GM18870 (cell line): Measurements from ENCODE around the gene ARHGAP25.

Source experiments
- ATAC-seq: cut with Tn5 transposase; IDR thresholded peaks from one replicate; pipeline ENCODE4 v1.9.1; 2021; ENCODE audit warnings: moderate library complexity; ENCODE audit not compliant: unreplicated experiment

ARHGAP25 gene

GRCh38 chr2:68716604-68717304, 17.9 kb upstream of the ARHGAP25 start:
- ATAC-seq, result no peak

- ATAC-seq, result peak; percentile 37
Measured at GRCh38 chr2:68717305-68717661, 17.3 kb upstream of the ARHGAP25 start.

DNA sequence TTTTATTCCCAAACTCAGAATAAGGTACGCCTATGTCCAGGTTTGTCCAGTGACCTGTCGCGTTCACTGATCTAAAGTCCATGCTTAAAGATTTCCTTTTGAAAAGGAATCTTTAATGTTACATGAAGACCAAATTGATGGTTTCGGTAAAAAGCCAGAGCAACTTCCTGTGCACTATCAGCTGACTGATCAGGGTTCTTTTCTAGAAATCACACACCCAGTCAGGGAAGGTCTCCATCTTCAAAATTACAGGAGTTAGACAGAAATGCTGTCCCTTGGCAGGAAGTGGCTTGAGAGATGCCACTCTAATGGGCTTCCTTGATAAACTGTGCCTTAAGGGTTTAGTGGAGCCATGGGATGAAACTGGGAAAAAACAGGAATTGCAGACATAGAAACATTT, 14.7 kb upstream of the ARHGAP25 start:
- ATAC-seq, result no peak

- no peak for ATAC-seq
Measured at GRCh38 chr2:68720665-68721064, 13.9 kb upstream of the ARHGAP25 start.

GRCh38 chr2:68721482-68722101, 13.0 kb upstream of the ARHGAP25 start:
- peak; percentile 58 for ATAC-seq

DNA sequence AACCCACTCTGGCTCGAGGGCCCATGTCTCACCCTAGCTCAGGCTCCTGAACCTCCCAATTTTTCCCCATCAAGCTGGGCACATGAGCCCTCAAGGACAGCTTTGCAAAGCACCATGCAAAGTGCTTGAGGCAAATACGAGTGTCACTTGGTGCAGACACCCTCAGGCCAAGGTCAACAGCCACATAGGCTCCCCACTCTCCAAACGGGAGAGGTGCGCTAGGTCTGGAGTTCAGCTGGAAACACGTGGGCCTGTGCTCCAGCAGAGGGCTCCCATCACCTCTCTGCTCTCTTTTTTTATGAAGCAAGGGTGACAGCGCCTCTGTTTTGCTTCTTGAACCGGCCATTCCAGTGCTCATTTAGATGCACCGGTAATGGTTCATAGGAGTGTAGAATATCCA, 11.9 kb upstream of the ARHGAP25 start:
- ATAC-seq, result no peak

GRCh38 chr2:68723181-68723580, 11.4 kb upstream of the ARHGAP25 start:
- no peak for ATAC-seq

DNA sequence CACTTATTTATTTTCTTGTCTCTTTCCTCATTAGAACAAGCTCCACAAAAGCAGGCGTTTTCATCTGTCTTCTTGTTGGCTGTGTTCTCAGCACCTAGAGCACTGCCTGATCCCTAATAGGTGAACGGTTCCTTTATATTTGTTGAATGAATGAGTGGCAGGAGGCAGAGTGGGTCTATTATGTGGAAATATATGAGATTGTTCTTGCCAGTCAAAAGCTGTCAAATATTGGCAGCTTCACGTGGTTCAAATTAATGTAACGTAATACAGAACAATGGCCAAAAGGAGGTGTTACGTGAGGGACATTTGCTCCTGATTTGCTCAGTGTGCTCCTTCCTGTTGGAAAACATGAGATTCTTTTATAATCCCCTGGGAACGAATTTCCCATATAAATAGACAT, 8.5 kb upstream of the ARHGAP25 start:
- no peak for ATAC-seq

- peak; percentile 96 for ATAC-seq
Measured at GRCh38 chr2:68726608-68727367, 7.8 kb upstream of the ARHGAP25 start.

GRCh38 chr2:68727683-68728375, 6.8 kb upstream of the ARHGAP25 start:
- no peak for ATAC-seq

GRCh38 chr2:68730828-68731227, 3.8 kb upstream of the ARHGAP25 start:
- ATAC-seq, result no peak

GRCh38 chr2:68732036-68732932, 2.3 kb upstream of the ARHGAP25 start:
- no peak for ATAC-seq

- no peak for ATAC-seq
Measured at GRCh38 chr2:68733365-68733764, 1.2 kb upstream of the ARHGAP25 start.

GRCh38 chr2:68734176-68734575, 435 bp upstream of the ARHGAP25 start:
- ATAC-seq, result no peak

GRCh38 chr2:68736086-68736485, 1.5 kb downstream of the ARHGAP25 start:
- ATAC-seq, result no peak

DNA sequence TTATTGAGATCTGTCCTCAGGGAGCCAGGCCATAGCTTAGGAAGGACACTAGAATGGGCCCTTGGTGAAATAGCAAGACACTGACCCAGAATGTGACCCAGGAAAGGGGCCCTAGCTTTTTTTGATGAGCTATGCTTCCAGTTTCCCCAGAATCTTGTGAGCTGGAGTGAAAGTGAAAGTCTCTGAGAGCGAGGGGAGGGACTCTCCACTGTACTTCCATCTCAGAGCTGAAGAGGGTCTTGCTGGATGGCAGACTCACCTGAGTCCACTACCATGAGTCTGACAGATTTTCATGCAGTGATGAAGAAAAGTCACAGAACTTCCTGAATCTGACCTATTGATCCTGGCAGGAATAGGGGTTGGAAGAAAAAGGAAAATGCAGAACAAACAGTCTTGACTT, 3.1 kb downstream of the ARHGAP25 start:
- ATAC-seq, result peak; percentile 31

GRCh38 chr2:68738906-68739594, 4.4 kb downstream of the ARHGAP25 start:
- no peak for ATAC-seq

GRCh38 chr2:68739595-68740399, 5.2 kb downstream of the ARHGAP25 start:
- no peak for ATAC-seq

DNA sequence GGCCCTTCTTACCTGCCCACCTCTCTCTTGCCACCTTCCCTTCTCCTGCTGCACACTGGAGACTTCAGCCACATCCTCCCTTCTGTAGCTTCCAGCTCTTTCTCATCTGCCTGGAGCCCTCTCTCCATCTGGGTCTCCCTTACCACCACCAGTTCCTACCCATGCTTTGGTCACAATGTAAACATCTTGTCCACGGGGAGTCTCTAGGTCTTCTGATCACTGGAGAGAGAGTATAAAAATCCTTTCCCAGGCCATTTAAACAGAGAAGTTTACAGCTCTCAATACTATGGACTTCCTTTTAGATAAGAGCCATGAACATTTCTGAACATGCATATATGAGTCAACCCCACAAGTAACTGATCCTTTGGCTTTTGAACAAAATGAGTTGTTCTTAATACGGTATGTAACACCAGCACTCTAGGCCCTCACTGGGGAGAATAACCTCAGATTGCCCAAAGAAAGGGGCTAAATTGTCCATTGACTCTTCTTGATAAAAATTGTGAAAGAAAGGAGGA, 5.8 kb downstream of the ARHGAP25 start:
- ATAC-seq, result no peak
